Endothelial cell of umbilical vein (primary cell): ENCODE measurements around the gene THSD7A. TPM values are rescaled to one million over a fixed set of nuclear protein-coding genes. Genes with fewer than 3 reads are reported as not detected.

Experiments
- BruUV-seq: library from RNA; stranded (reverse); fragments of 400-500 nt; replicated peaks from 2 replicates; lab custom pipeline; 2021; lab: Mats Ljungman, UMichigan
- CTCF ChIA-PET: fragments of 300-600, 350-600 bp; sonication (Branson Sonifier 250); formaldehyde crosslinking; loops from one replicate; lab custom pipeline; 2021; ENCODE audit warnings: antibody characterized with exemption, inconsistent platforms; lab: Charles Lee
- POLR2A ChIA-PET: fragments of 300-600, 350-600 bp; sonication (Branson Sonifier 250); formaldehyde crosslinking; loops from one replicate; lab custom pipeline; 2021; ENCODE audit warnings: antibody characterized with exemption, inconsistent platforms; lab: Charles Lee
- DNase-seq: peaks from one replicate; pipeline ENCODE4 v3.0.0-alpha.2; 2011; ENCODE audit warnings: low read depth, low spot score
- FAIRE-seq: peaks from 2 replicates; lab custom pipeline; 2011; peaks lifted over from hg19 to GRCh38; lab: Jason Lieb, UNC
- H2AFZ ChIP-seq: 2 replicates; pipeline ENCODE4 v1.6.0; 2012; ENCODE audit warnings: low read depth, low read length, control low read depth, inconsistent platforms
- H3K27ac ChIP-seq: 2 replicates; pipeline ENCODE4 v1.5.1; 2011; ENCODE audit warnings: low read depth, mild to moderate bottlenecking, control low read depth, low read length, moderate library complexity; ENCODE audit not compliant: insufficient read depth
- H3K27me3 ChIP-seq, 2 experiments: 2 replicates each; pipeline versions ENCODE4 v1.6.0 to v1.6.1; 2011; ENCODE audit warnings: low read length in 2 of 2, mixed read lengths in 1 of 2; ENCODE audit not compliant: control insufficient read depth in 2 of 2, insufficient read depth in 2 of 2
- H3K36me3 ChIP-seq, 2 experiments: 2 replicates in 1 of 2; 3 replicates in 1 of 2; pipeline ENCODE4 v1.5.1; 2011; ENCODE audit warnings: low read length in 2 of 2, mild to moderate bottlenecking in 1 of 2, moderate library complexity in 1 of 2; ENCODE audit not compliant: control insufficient read depth in 2 of 2, insufficient read depth in 2 of 2; ENCODE audit errors: extremely low read depth in 1 of 2
- H3K4me1 ChIP-seq: 3 replicates; pipeline ENCODE4 v1.5.1; 2011; ENCODE audit warnings: mild to moderate bottlenecking, low read length; ENCODE audit not compliant: control insufficient read depth, insufficient read depth; ENCODE audit errors: extremely low read depth
- H3K4me2 ChIP-seq: 2 replicates; pipeline ENCODE4 v1.6.1; 2011; ENCODE audit warnings: low read length, control low read depth, mixed read lengths; ENCODE audit not compliant: insufficient read depth
- H3K4me3 ChIP-seq, 3 experiments: fragments of 200-600 bp in 1 of 3; sonication (generic), shearing (Covaris generic) in 1 of 3; replicated peaks in 1 of 3; 2 replicates each; pipeline ENCODE4 v1.5.1; 2011 to 2016; ENCODE audit warnings: control low read depth in 3 of 3, low read length in 3 of 3, mild to moderate bottlenecking in 2 of 3, inconsistent platforms in 1 of 3, low read depth in 1 of 3, moderate library complexity in 1 of 3; ENCODE audit not compliant: insufficient read depth in 1 of 3
- H3K79me2 ChIP-seq: 2 replicates; pipeline ENCODE4 v1.6.0; 2012; ENCODE audit warnings: low read length, inconsistent platforms; ENCODE audit not compliant: control insufficient read depth, insufficient read depth
- H3K9ac ChIP-seq: replicated peaks from 2 replicates; pipeline ENCODE3; 2011; ENCODE audit warnings: low read length, control low read depth; ENCODE audit not compliant: insufficient read depth; ENCODE audit errors: extremely low read depth
- H3K9me1 ChIP-seq: replicated peaks from 3 replicates; pipeline ENCODE4 v1.6.0; 2011; ENCODE audit warnings: mild to moderate bottlenecking, low read length; ENCODE audit not compliant: control insufficient read depth, insufficient read depth; ENCODE audit errors: extremely low read depth
- H3K9me3 ChIP-seq: replicated peaks from 2 replicates; pipeline ENCODE4 v1.5.1; 2012; ENCODE audit warnings: low read length, inconsistent platforms; ENCODE audit not compliant: control insufficient read depth, insufficient read depth
- H4K20me1 ChIP-seq: replicated peaks from 2 replicates; pipeline ENCODE3; 2011; ENCODE audit warnings: mild to moderate bottlenecking, low read length; ENCODE audit not compliant: control insufficient read depth, insufficient read depth; ENCODE audit errors: extremely low read depth
- EZH2 ChIP-seq: IDR thresholded peaks from 2 replicates; pipeline ENCODE4 v1.6.1; 2012; ENCODE audit warnings: borderline replicate concordance, low read depth, mild to moderate bottlenecking, moderate library complexity, low read length, inconsistent platforms; ENCODE audit not compliant: severe bottlenecking
- FOS ChIP-seq: IDR thresholded peaks from 2 replicates; pipeline ENCODE4 v1.6.1; 2011; ENCODE audit warnings: mild to moderate bottlenecking, low read length, moderate library complexity, borderline replicate concordance; ENCODE audit not compliant: insufficient read depth
- GATA2 ChIP-seq: IDR thresholded peaks from 2 replicates; pipeline ENCODE4 v1.7.0; 2011; ENCODE audit warnings: low read depth, mild to moderate bottlenecking, moderate library complexity, mixed read lengths, low read length; ENCODE audit not compliant: insufficient read length, insufficient read depth
- JUN ChIP-seq: IDR thresholded peaks from 2 replicates; pipeline ENCODE4 v1.6.1; 2011; ENCODE audit warnings: borderline replicate concordance, low read depth; ENCODE audit not compliant: insufficient read length, insufficient read depth
- MYC ChIP-seq: IDR thresholded peaks from one replicate; pipeline ENCODE4 v1.6.1; 2011; ENCODE audit warnings: mild to moderate bottlenecking, low read depth, low read length
- POLR2A ChIP-seq: IDR thresholded peaks from 2 replicates; pipeline ENCODE4 v1.6.1; 2012; ENCODE audit warnings: low read depth, mild to moderate bottlenecking, control low read depth, low read length
- POLR2AphosphoS5 ChIP-seq: IDR thresholded peaks from 2 replicates; pipeline ENCODE4 v1.6.1; 2012; ENCODE audit warnings: low read depth, mild to moderate bottlenecking, control low read depth, low read length, moderate library complexity; ENCODE audit not compliant: insufficient read depth
- dilution Hi-C: fragments of 300-500 bp; cut with MboI; formaldehyde crosslinking; loops from one replicate; pipeline ENCODE4 v1.15.0; 2019; ENCODE audit warnings: low sequenced_read_pairs; ENCODE audit not compliant: extremely low pct_ligation_motif_present
- intact Hi-C: fragments of 100-400 bp; cut with micrococcal nuclease; formaldehyde crosslinking; loops from one replicate; pipeline ENCODE4 v1.10.0; 2022
- polyA plus RNA-seq, 4 experiments: library from polyadenylated mRNA; depleted of rRNA in 3 of 4; stranded (reverse) in 3 of 4; unstranded in 1 of 4; fragments of >200 nt; gene quantifications; 2 replicates each; pipeline versions ENCODE4 v1.2.1 to v1.2.3, GENCODE V29; 2011 to 2012; ENCODE audit warnings: missing spikeins in 1 of 4
- total RNA-seq: library from RNA; stranded (reverse); gene quantifications from 2 replicates; pipeline ENCODE4 v1.2.3, GENCODE V29; 2021
- TF ChIP-seq, protein P1 (sequence below), 2 donors: IDR thresholded peaks; 1 replicate in 1 of 2; 2 replicates in 1 of 2; pipeline ENCODE4 v1.5.1; 2011; ENCODE audit warnings: low read length in 2 of 2, mild to moderate bottlenecking in 2 of 2, moderate library complexity in 2 of 2, control low read depth in 1 of 2, inconsistent platforms in 1 of 2, low read depth in 1 of 2; ENCODE audit not compliant: insufficient read depth in 1 of 2; ENCODE audit errors: extremely low read depth in 1 of 2
- TF ChIP-seq, protein P2 (sequence below): IDR thresholded peaks from 2 replicates; pipeline ENCODE4 v1.6.1; 2011; ENCODE audit not compliant: insufficient read depth, insufficient read length

Gene THSD7A
- total and polyA plus RNA-seq, 2 donors (not counting 3 experiments of a cell fraction or from before 2014, with no cell fraction given), result 3.3 to 12.7 TPM

DNA sequence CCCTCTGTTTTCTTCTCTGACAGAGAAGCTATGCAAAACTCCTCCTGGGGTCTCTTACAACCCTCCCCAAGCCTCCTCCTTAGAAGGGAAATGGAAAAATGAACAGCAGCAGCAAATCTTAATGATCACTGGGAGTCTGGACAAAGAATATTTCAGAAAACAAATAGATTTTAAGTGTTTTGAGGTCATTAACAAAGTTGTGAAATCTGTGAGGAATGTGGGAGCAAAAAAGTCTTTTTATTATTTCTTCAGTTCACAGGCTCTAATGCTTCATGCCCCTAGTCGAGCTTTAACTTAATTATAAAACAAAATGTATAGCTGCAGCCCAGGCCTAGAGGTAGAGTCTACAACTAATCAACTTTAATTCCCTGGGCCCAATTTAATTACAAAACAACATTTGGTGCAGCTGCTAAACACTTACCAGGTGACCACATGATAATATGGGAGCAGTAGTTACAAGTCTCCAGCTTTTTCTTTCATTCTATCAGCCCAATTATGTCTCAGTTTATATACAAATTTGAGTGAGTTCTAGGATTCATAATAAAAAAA, 293.2 kb downstream of the THSD7A start:
- TF ChIP-seq, protein P1, sequence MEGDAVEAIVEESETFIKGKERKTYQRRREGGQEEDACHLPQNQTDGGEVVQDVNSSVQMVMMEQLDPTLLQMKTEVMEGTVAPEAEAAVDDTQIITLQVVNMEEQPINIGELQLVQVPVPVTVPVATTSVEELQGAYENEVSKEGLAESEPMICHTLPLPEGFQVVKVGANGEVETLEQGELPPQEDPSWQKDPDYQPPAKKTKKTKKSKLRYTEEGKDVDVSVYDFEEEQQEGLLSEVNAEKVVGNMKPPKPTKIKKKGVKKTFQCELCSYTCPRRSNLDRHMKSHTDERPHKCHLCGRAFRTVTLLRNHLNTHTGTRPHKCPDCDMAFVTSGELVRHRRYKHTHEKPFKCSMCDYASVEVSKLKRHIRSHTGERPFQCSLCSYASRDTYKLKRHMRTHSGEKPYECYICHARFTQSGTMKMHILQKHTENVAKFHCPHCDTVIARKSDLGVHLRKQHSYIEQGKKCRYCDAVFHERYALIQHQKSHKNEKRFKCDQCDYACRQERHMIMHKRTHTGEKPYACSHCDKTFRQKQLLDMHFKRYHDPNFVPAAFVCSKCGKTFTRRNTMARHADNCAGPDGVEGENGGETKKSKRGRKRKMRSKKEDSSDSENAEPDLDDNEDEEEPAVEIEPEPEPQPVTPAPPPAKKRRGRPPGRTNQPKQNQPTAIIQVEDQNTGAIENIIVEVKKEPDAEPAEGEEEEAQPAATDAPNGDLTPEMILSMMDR (IDR thresholded peaks at IDR 0.05; ENCODE audit: extremely low read depth in 1 of 2, insufficient read depth in 1 of 2, low read depth in 1 of 2, low read length in 2 of 2), result no peak
- TF ChIP-seq POLR2A, result no peak
- TF ChIP-seq EZH2, result no peak
- no peak for TF ChIP-seq POLR2AphosphoS5
- TF ChIP-seq, protein P2, sequence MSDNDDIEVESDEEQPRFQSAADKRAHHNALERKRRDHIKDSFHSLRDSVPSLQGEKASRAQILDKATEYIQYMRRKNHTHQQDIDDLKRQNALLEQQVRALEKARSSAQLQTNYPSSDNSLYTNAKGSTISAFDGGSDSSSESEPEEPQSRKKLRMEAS, result no peak
- TF ChIP-seq JUN, result no peak
- TF ChIP-seq GATA2, result no peak
- TF ChIP-seq FOS, result no peak
- TF ChIP-seq MYC, result no peak

More for the DNA sequence above, 293.2 kb downstream of the THSD7A start:
- Histone ChIP-seq H2AFZ (no peak overlapping the region), H3K27me3 (no peaks in the 10 kb centered on the region), H3K4me3 (no peak overlapping the region), H3K9ac (no peak overlapping the region), H3K36me3 (no peaks in the 10 kb centered on the region), H4K20me1 (no peaks in the 10 kb centered on the region), H3K9me3 (no peaks in the 10 kb centered on the region), H3K79me2 (no peaks in the 10 kb centered on the region), H3K4me2 (no peak overlapping the region), H3K27ac (no peak overlapping the region), H3K4me1 (peaks cover 15% of the 10 kb centered on the region), H3K9me1 (no peaks in the 10 kb centered on the region)
- BruUV-seq, result no TSS peak
- POLR2A ChIA-PET, result no interaction called here
- DNase-seq (no peak), FAIRE-seq (no peak)
- dilution Hi-C loops, result no loop called here
- intact Hi-C loops, result no loop called here
- CTCF ChIA-PET, result interaction anchor here (1.2 to 1.9 kb wide), 4 partner anchors 9 to 292 kb away, joined by 3 to 7 read pairs (median 4); no protein-coding TSS in a partner anchor
